ENCODE results near the gene SWSAP1. TPM values are rescaled to one million over a fixed set of nuclear protein-coding genes. Genes with fewer than 3 reads are reported as not detected.

Gene SWSAP1
- total and polyA plus RNA-seq, 9 of the 15 experiments (the other 6 are each of a cell fraction or from before 2014, with no cell fraction given) = 0.18 to 2.8 (median 1.7) TPM

- TF ChIP-seq HNRNPL (IDR thresholded peaks at IDR 0.05; ENCODE audit: low read depth, low read length) (no peak), CBX2 (IDR thresholded peaks at IDR 0.05; ENCODE audit: insufficient read depth, low read length, poor library complexity, severe bottlenecking) (no peak), ZNF280B (CRISPR knock-in tag; IDR thresholded peaks at IDR 0.05) (no peak), ARHGAP35 (IDR thresholded peaks at IDR 0.05; ENCODE audit: partially characterized antibody) (no peak), NRF1 (conservative IDR thresholded peaks at IDR 0.05 in 1 of 2, IDR thresholded peaks at IDR 0.05 in 1 of 2) (peak; percentile 69 to 72), PML (IDR thresholded peaks at IDR 0.05; ENCODE audit: low read length) (peak; percentile 33; the same call in 1 of the 2 replicates), ZFP30 (CRISPR knock-in tag; IDR thresholded peaks at IDR 0.05; ENCODE audit: borderline replicate concordance) (no peak), NCOR1 (IDR thresholded peaks at IDR 0.05) (no peak), DEAF1 (CRISPR knock-in tag; IDR thresholded peaks at IDR 0.05) (no peak), MYNN (IDR thresholded peaks at IDR 0.05) (no peak), MYNN (CRISPR knock-in tag; IDR thresholded peaks at IDR 0.05) (no peak), GABPB2 (CRISPR knock-in tag; conservative IDR thresholded peaks at IDR 0.05) (no peak), FIP1L1 (IDR thresholded peaks at IDR 0.05; ENCODE audit: low read depth, low read length, poor library complexity, severe bottlenecking) (no peak), E2F6 (IDR thresholded peaks at IDR 0.05; ENCODE audit: borderline replicate concordance in 1 of 2, extremely low read depth in 1 of 2, insufficient read depth in 1 of 2, insufficient read length in 1 of 2, low read depth in 1 of 2, low read length in 1 of 2, poor library complexity in 1 of 2, severe bottlenecking in 1 of 2) (peak; percentile 47 to 64), NFE2L1 (tag; IDR thresholded peaks at IDR 0.05; ENCODE audit: borderline replicate concordance, low read depth) (no peak), PBX2 (CRISPR knock-in tag; IDR thresholded peaks at IDR 0.05; ENCODE audit: low read depth) (no peak), PBX2 (tag; conservative IDR thresholded peaks at IDR 0.05; ENCODE audit: low read depth) (peak; percentile 72; the same call in 1 of the 2 replicates), SIX5 (IDR thresholded peaks at IDR 0.05; ENCODE audit: borderline replicate concordance in 1 of 2, insufficient read depth in 1 of 2, low read depth in 1 of 2, low read length in 2 of 2) (no peak), ELF4 (CRISPR knock-in tag; IDR thresholded peaks at IDR 0.05) (no peak), XRCC4 (IDR thresholded peaks at IDR 0.05; ENCODE audit: extremely low read depth, insufficient read depth, insufficient read length) (no peak)
These were observed 28.1 kb upstream of the SWSAP1 start, which contains the start of the genes CCDC159 and TMEM205 (continued) for GRCh38 chr19:11346104-11346940.
